ENCODE measurements around the gene PAOX. TPM values are rescaled to one million over a fixed set of nuclear protein-coding genes. Genes with fewer than 3 reads are reported as not detected.
A peak's percentile ranks its signal among the peaks of the same experiment; 100 is the strongest.

PAOX gene
- total RNA-seq, 5 donors from 2014 or later (not counting 1 experiment from before 2014, with no cell fraction given), result 4.3 to 20.0 (median 14.5) TPM

DNA sequence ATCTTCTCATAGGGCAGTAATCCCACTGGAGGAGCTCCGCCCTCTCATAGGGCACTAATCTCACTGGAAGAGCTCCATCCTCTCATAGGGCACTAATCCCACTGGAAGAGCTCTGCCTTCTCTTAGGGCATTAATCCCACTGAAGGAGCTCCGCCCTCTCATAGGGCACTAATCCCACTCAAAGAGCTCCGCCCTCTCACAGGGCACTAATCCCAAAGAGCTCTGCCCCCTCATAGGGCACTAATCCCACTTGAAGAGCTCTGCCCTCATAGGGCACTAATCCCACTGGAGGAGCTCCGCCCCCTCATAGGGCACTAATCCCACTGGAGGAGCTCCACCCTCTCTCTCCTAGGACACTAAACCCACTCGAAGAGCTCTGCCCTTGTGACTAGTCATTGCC lies 17.8 kb upstream of the PAOX start:
- Histone ChIP-seq H3K4me1 (ENCODE audit: control insufficient read depth in 1 of 2, extremely low read depth in 1 of 2, insufficient read depth in 2 of 2, low read length in 2 of 2) (peaks cover 0 to 16% of the 10 kb centered on the region in 2 experiments), H3K9me3 (no peaks in the 10 kb centered on the region), H3K4me3 (ENCODE audit: control insufficient read depth in 1 of 2, extremely low read depth in 1 of 2, low read length in 1 of 2) (no peak overlapping the region), H3K27me3 (replicated peaks in 1 of 2; ENCODE audit: control insufficient read depth in 2 of 2, extremely low read depth in 1 of 2, insufficient read depth in 2 of 2, low read length in 1 of 2) (peaks cover 0 to 5% of the 10 kb centered on the region in 2 experiments), H3K27ac (ENCODE audit: low read length) (no peak overlapping the region), H3K36me3 (ENCODE audit: control insufficient read depth in 2 of 2, extremely low read depth in 1 of 2, insufficient read depth in 1 of 2, low read length in 1 of 2) (peaks cover 8 to 21% of the 10 kb centered on the region in 2 donors)
- Mint-ChIP-seq H3K36me3 (peaks cover 15% of the 10 kb centered on the region), H3K4me1 (peaks cover 0 to 10% (median 1%) of the 10 kb centered on the region in 3 donors), H3K27me3 (no peaks in the 10 kb centered on the region), H3K27ac (peak overlapping the region; percentile 66 to 80), H3K9me3 (no peaks in the 10 kb centered on the region), H3K4me3 (peak overlapping the region in 1 of 3 donors; percentile 7)
- WGBS (ENCODE audit: insufficient coverage), result 94% methylated on average over 2 of the region's 5 CpGs
- DNase-seq (no peak), ATAC-seq (replicated peaks in 1 of 4) (no peak)
- ChIA-PET POLR2A (interaction anchor here (0.5 to 0.6 kb wide), 2 partner anchors 14 to 37 kb away, joined by 3 read pairs; no protein-coding TSS in a partner anchor), CTCF (no interaction called here)

DNA sequence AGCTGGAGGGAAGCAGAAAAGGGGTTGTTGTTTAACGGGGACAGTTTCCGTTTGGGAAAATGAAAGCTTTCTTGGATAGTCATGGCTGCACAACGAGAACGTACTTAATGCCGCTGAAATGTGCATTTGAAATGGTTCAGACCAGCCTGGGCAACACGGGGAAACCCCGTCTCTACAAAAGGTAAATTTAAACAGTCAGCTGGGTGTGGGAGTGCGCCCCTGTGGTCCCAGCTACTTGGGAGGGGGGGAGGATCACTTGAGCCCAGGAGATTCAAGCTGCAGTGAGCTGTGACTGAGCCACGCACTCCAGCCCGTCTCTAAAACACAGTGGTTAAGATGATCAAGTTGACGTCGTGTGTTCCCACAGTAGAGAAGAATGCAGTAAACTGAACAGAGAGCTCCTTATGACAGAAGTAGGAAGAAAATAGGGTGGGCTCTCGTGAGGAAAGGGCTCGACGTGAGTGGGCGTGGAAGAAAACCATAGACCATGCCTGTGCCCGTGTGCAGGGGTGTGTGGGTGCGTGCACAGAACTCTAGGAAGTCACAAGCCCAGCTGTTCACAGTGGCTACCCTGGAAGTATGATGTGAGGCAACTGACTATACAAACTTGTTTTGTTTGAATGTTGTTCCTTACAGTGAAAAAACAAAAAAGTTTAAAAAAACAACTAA lies 17.2 kb upstream of the PAOX start:
- no peaks in the 10 kb centered on the region for H3K9me3 ChIP-seq
- Mint-ChIP-seq H3K4me1 (peaks cover 0 to 7% (median 1%) of the 10 kb centered on the region in 3 donors), H3K27ac (peak overlapping the region; percentile 66 to 80), H3K27me3 (no peaks in the 10 kb centered on the region), H3K9me3 (no peaks in the 10 kb centered on the region), H3K4me3 (no peak overlapping the region), H3K36me3 (peaks cover 15% of the 10 kb centered on the region)
- 67% methylated on average over 18 of the region's 18 CpGs for WGBS (ENCODE audit: insufficient coverage)
- no peak for ATAC-seq (replicated peaks in 1 of 4)
- no peak overlapping the region for H3K4me3 ChIP-seq (ENCODE audit: control insufficient read depth in 1 of 2, extremely low read depth in 1 of 2, low read length in 1 of 2)
- no peak for DNase-seq
- ChIA-PET POLR2A (interaction anchor here (0.5 to 0.6 kb wide), 2 partner anchors 13 to 37 kb away, joined by 3 read pairs; no protein-coding TSS in a partner anchor), CTCF (no interaction called here)
- H3K4me1 ChIP-seq (ENCODE audit: control insufficient read depth in 1 of 2, extremely low read depth in 1 of 2, insufficient read depth in 2 of 2, low read length in 2 of 2), result peaks cover 0 to 9% of the 10 kb centered on the region in 2 experiments
- no peak overlapping the region for H3K27ac ChIP-seq (ENCODE audit: low read length)
- peaks cover 9 to 27% of the 10 kb centered on the region in 2 donors for H3K36me3 ChIP-seq (ENCODE audit: control insufficient read depth in 2 of 2, extremely low read depth in 1 of 2, insufficient read depth in 1 of 2, low read length in 1 of 2)
- H3K27me3 ChIP-seq (replicated peaks in 1 of 2; ENCODE audit: control insufficient read depth in 2 of 2, extremely low read depth in 1 of 2, insufficient read depth in 2 of 2, low read length in 1 of 2), result no peaks in the 10 kb centered on the region

DNA sequence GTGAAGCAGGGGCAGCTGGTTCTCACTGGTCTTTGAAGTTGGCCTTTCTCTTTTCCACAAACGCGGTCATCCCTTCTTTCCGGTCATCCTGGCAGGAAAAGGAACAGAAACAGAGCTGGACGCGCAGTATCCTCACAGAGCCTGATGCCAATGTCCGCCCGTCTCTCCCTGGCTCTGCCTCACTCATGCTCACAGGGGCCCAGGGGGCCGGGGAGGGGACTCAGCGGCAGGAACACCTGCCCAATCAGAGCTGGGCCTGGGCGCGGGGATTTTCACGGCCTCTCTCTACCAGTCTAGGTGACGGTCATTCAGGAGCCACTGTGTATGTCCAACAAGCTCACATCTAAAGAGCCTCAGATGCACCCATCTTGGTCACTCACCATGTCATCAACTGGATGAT lies 16.2 kb upstream of the PAOX start:
- no peaks in the 10 kb centered on the region for H3K9me3 Mint-ChIP-seq
- H3K27ac Mint-ChIP-seq, result no peak overlapping the region
- H3K36me3 Mint-ChIP-seq, result peaks cover 15% of the 10 kb centered on the region
- Histone ChIP-seq H3K4me1 (ENCODE audit: control insufficient read depth in 1 of 2, extremely low read depth in 1 of 2, insufficient read depth in 2 of 2, low read length in 2 of 2) (peaks cover 0 to 2% of the 10 kb centered on the region in 2 experiments), H3K27me3 (replicated peaks in 1 of 2; ENCODE audit: control insufficient read depth in 2 of 2, extremely low read depth in 1 of 2, insufficient read depth in 2 of 2, low read length in 1 of 2) (no peaks in the 10 kb centered on the region), H3K36me3 (ENCODE audit: control insufficient read depth in 2 of 2, extremely low read depth in 1 of 2, insufficient read depth in 1 of 2, low read length in 1 of 2) (peaks cover 9 to 29% of the 10 kb centered on the region in 2 donors), H3K4me3 (ENCODE audit: control insufficient read depth in 1 of 2, extremely low read depth in 1 of 2, low read length in 1 of 2) (no peak overlapping the region), H3K27ac (ENCODE audit: low read length) (no peak overlapping the region), H3K9me3 (no peaks in the 10 kb centered on the region)
- ChIA-PET POLR2A (no interaction called here), CTCF (no interaction called here)
- ATAC-seq (replicated peaks in 1 of 4), result no peak
- peaks cover 0 to 5% (median 0%) of the 10 kb centered on the region in 3 donors for H3K4me1 Mint-ChIP-seq
- DNase-seq, result no peak
- 98% methylated on average over 9 of the region's 13 CpGs for WGBS (ENCODE audit: insufficient coverage)
- no peak overlapping the region for H3K4me3 Mint-ChIP-seq
- no peaks in the 10 kb centered on the region for H3K27me3 Mint-ChIP-seq

DNA sequence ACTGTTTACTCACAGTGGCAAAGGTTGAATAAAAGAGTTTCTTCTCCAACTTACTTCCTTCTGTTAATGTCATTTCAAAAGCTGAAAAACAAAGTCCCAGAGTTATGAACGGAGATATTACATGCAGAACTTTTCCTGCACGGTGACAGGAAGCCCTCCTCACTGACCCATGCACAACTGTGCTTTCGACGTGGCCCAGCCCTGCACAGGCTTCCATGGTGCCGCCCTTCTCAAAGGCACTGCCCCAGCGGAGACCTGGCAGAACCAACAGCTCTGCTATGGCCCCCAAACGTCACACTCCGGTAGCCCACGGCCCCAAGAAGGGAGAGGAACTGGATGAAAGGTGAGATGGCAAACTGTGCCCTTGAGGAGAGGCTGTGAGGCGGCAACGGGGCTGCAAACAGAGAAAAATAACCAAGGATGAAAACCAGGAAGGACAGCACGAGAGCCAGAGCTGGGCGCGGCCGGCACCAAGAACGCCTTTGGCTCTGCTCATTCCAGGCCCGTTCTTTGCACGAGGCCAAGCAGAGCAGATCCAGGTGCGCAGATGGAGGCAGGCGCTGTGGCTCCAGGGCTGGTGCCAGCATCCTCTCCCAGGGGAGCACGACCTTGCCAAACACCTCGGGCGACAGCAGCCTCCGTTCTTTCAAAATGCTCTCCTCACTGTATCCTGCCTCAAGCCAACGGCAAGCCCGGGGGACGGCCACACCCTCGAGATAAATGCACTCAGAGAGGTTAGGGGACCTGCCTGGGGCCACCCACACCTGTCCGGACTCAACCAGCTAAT lies 14.2 kb upstream of the PAOX start:
- peaks cover 15 to 48% of the 10 kb centered on the region in 2 donors for H3K36me3 ChIP-seq (ENCODE audit: control insufficient read depth in 2 of 2, extremely low read depth in 1 of 2, insufficient read depth in 1 of 2, low read length in 1 of 2)
- Mint-ChIP-seq H3K27me3 (no peaks in the 10 kb centered on the region), H3K4me3 (no peak overlapping the region), H3K9me3 (no peaks in the 10 kb centered on the region), H3K36me3 (peaks cover 20% of the 10 kb centered on the region), H3K27ac (no peak overlapping the region), H3K4me1 (peaks cover 0 to 5% (median 0%) of the 10 kb centered on the region in 3 donors)
- no peak for DNase-seq
- CTCF ChIA-PET, result no interaction called here
- POLR2A ChIA-PET, result no interaction called here
- no peaks in the 10 kb centered on the region for H3K9me3 ChIP-seq
- H3K4me3 ChIP-seq (ENCODE audit: control insufficient read depth in 1 of 2, extremely low read depth in 1 of 2, low read length in 1 of 2), result no peak overlapping the region
- ATAC-seq (replicated peaks in 1 of 4), result no peak
- no peak overlapping the region for H3K27ac ChIP-seq (ENCODE audit: low read length)
- H3K4me1 ChIP-seq (ENCODE audit: control insufficient read depth in 1 of 2, extremely low read depth in 1 of 2, insufficient read depth in 2 of 2, low read length in 2 of 2), result peaks cover 0 to 2% of the 10 kb centered on the region in 2 experiments
- WGBS (ENCODE audit: insufficient coverage), result 96% methylated on average over 27 of the region's 29 CpGs
- H3K27me3 ChIP-seq (replicated peaks in 1 of 2; ENCODE audit: control insufficient read depth in 2 of 2, extremely low read depth in 1 of 2, insufficient read depth in 2 of 2, low read length in 1 of 2), result no peaks in the 10 kb centered on the region

DNA sequence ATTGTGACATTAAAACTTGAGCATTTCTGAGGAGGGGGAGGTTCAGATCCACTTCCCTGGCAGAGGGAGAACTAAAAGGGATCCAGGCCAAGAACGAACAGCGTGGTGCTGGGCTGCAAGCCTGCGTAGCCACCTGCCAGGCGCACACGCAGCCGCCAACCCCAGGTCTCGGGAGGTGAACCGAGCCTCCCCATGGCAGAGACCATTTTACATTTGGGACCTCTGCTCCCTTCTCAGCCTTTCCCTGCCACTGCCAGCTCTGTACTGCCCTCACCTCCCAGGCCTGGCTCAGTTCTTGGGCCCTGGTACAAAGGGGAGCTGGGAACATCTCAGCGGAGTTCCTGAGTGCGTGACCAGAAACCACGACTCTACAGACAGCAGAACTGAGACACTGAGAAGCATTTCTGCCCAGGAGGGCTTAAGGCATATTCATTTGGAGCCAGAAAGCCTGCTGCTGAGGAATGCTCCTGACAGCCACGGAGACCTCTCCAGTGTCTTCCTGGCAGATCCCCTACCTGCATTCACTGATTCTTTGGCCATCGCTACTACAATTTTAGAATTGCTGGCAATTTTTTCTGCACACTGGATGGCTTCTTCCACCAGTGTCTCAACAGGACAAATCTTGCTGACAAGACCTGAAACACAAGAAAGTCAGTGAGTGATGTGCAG lies 13.5 kb upstream of the PAOX start:
- Histone ChIP-seq H3K27ac (ENCODE audit: low read length) (no peak overlapping the region), H3K27me3 (replicated peaks in 1 of 2; ENCODE audit: control insufficient read depth in 2 of 2, extremely low read depth in 1 of 2, insufficient read depth in 2 of 2, low read length in 1 of 2) (no peaks in the 10 kb centered on the region), H3K9me3 (no peaks in the 10 kb centered on the region), H3K4me3 (ENCODE audit: control insufficient read depth in 1 of 2, extremely low read depth in 1 of 2, low read length in 1 of 2) (no peak overlapping the region), H3K4me1 (ENCODE audit: control insufficient read depth in 1 of 2, extremely low read depth in 1 of 2, insufficient read depth in 2 of 2, low read length in 2 of 2) (peaks cover 0 to 2% of the 10 kb centered on the region in 2 experiments), H3K36me3 (ENCODE audit: control insufficient read depth in 2 of 2, extremely low read depth in 1 of 2, insufficient read depth in 1 of 2, low read length in 1 of 2) (peaks cover 15 to 48% of the 10 kb centered on the region in 2 donors)
- ATAC-seq (replicated peaks in 1 of 4) (no peak), DNase-seq (no peak)
- H3K27me3 Mint-ChIP-seq, result no peaks in the 10 kb centered on the region
- no peaks in the 10 kb centered on the region for H3K9me3 Mint-ChIP-seq
- CTCF ChIA-PET, result no interaction called here
- no peak overlapping the region for H3K4me3 Mint-ChIP-seq
- WGBS (ENCODE audit: insufficient coverage), result over 99% methylated on average over 8 of the region's 13 CpGs
- peaks cover 20% of the 10 kb centered on the region for H3K36me3 Mint-ChIP-seq
- H3K4me1 Mint-ChIP-seq, result peaks cover 0 to 5% (median 0%) of the 10 kb centered on the region in 3 donors
- POLR2A ChIA-PET, result no interaction called here
- H3K27ac Mint-ChIP-seq, result no peak overlapping the region

DNA sequence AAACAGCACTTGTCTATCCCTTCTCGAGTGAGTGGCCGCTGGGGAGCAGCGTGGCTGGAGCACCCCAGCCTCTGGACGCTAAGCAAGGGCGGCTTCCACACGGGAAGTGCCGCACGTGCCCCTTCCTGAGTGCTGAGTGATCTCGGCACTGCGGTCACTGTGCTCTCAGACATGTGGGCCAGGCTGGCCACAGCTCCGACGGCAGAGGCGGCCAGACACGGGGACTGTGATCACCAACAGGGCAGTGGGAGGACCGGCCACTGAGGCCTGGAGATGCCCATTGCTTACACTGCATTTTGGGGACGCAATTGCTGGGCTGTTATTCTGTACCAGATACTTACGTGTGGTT lies 13.0 kb upstream of the PAOX start:
- ATAC-seq (replicated peaks in 1 of 4) (no peak), DNase-seq (no peak)
- CTCF ChIA-PET, result no interaction called here
- Histone ChIP-seq H3K4me1 (ENCODE audit: control insufficient read depth in 1 of 2, extremely low read depth in 1 of 2, insufficient read depth in 2 of 2, low read length in 2 of 2) (peaks cover 0 to 2% of the 10 kb centered on the region in 2 experiments), H3K9me3 (no peaks in the 10 kb centered on the region), H3K4me3 (ENCODE audit: control insufficient read depth in 1 of 2, extremely low read depth in 1 of 2, low read length in 1 of 2) (no peak overlapping the region), H3K36me3 (ENCODE audit: control insufficient read depth in 2 of 2, extremely low read depth in 1 of 2, insufficient read depth in 1 of 2, low read length in 1 of 2) (peaks cover 15 to 48% of the 10 kb centered on the region in 2 donors), H3K27me3 (replicated peaks in 1 of 2; ENCODE audit: control insufficient read depth in 2 of 2, extremely low read depth in 1 of 2, insufficient read depth in 2 of 2, low read length in 1 of 2) (no peaks in the 10 kb centered on the region), H3K27ac (ENCODE audit: low read length) (no peak overlapping the region)
- Mint-ChIP-seq H3K27ac (no peak overlapping the region), H3K4me1 (peaks cover 0 to 5% (median 0%) of the 10 kb centered on the region in 3 donors), H3K9me3 (no peaks in the 10 kb centered on the region), H3K27me3 (no peaks in the 10 kb centered on the region), H3K4me3 (no peak overlapping the region), H3K36me3 (peaks cover 20% of the 10 kb centered on the region)
- POLR2A ChIA-PET, result no interaction called here
- WGBS (ENCODE audit: insufficient coverage), result 91% methylated on average over 17 of the region's 17 CpGs
